GM21723 (cell line): ENCODE results near the gene UBAC1.

Source experiments
- ATAC-seq: cut with Tn5 transposase; IDR thresholded peaks from one replicate; pipeline ENCODE4 v1.9.1; 2021; ENCODE audit warnings: mild to moderate bottlenecking, moderate library complexity; ENCODE audit not compliant: unreplicated experiment

Gene UBAC1

DNA sequence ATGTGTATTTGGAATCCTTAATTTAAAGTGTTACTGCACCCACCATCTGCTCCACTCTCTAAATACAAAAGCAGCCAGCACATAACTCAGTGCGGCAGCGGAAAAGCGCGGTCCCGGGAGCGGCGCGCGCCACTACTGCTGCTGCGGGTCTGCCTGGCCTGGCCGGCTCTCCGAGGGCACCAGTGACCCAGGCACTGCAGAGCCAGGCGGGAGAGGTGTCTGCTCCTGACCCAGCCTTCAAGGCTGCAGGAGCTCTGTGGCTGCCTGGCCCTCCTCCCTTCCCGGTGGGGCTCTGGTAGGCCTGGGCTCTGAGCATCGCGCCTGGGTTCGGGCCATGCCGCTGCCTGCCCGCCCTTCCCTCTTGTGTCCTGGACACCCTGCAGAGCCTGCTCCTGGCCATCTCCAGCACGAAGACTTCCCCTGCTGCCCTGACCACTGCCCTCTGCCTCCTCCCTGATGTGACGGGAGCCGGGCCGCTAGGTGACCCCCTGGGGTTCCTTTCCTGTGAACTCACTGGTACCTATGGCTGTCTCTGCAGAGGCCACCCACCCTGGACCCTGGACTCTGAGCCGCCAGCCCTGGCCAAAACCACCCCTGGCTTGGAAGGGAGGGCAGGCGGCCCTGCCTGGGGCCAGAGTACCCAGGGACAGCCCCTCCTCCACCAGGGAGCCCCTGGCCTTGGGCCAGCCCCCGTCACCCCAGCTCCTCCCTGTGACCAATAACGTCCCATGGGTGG, 32.8 kb upstream of the UBAC1 start:
- no peak for ATAC-seq

- no peak for ATAC-seq
These were observed 32.2 kb upstream of the UBAC1 start for GRCh38 chr9:135993409-135993742.

DNA sequence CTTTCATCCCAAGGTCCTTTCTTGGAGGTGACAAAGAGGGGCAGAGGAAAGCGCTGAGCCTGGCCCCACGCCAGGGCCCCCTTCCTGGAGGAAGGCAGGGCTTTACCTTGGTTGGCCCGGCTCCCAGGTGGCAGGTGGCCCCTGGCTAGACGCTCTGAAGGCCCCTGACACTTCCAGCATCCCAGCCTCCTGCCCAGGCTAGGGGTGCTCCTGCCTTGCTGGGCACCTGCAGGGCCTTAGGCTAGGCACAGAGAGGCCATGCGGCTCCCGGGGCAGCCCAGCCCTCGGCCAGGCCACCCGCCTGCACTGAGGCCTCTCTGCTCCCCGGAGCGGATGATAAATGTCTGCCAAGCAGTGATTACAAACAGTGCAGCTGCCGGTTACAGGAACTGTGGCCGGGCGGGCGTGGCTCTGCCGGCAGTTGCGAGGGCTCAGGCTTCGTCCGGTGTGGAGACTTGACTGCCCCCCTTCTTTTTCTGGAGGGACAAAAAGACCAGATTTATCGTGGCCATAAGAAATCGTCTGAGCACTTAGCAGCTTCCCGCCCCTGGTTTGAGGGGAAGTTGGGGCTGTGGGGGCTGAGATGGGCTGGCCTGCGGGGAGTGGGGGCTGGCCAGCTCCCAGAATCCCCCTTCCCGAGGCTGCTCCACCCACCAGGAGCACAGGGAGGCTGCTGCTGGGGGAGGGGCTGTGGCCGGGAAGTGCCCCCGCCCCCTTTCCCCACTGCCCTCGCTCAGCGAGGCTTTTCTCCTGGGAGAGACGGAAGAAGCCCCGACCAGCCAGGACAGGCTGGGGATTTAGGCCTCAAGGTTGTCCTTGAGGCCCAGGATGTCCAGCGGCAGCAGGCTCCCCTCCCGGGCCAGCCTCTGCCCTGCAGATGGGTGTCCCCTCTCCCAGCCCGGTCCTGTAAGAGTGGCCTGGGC, 31.6 kb upstream of the UBAC1 start:
- ATAC-seq: no peak

- no peak for ATAC-seq
These were observed 30.6 kb upstream of the UBAC1 start for GRCh38 chr9:135991771-135992170.

DNA sequence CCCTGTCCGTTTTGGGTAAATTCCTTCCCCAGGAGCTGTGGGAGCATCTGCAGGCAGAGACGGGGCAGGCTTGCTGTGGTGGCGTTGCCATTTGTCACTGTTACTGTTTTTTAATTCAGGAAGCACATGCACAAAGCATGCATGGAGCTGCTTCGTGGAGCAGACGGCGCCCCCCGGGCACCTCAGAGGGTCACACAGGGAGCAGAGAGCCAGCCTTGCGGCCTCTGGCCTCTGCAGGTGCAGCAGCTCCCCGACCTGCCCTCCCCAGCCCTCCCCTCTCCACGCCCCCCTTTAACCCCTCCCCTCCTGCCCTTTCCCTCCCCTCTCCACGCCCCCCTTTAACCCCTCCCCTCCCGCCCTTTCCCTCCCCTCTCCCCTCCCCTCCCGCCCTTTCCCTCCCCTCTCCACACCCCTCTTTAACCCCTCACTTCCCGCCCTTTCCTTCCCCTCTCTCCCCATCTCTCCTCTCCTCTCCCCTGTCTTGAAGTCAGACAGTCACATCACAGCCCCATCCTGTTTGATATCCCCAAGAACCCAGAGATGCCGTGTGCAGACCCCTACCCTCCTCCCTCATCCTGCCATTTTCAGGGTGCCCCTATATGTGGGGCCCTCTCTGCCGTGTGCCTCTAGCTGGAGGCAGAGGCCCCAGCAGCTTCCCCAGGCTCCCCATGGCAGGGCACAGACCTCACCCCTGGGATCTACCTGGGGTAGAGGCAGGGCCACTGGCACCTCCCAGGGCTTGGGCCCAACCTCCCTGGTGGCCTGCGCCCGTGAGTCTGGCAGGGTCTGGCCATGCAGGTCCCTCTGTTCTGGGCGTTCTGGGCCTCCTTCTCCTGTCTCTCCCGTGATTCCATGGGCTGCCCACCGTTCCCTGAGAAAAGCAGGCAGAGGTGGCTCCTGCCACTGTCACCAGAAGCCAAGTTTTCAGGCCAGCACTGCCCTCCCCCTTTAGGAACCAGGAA, 29.6 kb upstream of the UBAC1 start:
- no peak for ATAC-seq

DNA sequence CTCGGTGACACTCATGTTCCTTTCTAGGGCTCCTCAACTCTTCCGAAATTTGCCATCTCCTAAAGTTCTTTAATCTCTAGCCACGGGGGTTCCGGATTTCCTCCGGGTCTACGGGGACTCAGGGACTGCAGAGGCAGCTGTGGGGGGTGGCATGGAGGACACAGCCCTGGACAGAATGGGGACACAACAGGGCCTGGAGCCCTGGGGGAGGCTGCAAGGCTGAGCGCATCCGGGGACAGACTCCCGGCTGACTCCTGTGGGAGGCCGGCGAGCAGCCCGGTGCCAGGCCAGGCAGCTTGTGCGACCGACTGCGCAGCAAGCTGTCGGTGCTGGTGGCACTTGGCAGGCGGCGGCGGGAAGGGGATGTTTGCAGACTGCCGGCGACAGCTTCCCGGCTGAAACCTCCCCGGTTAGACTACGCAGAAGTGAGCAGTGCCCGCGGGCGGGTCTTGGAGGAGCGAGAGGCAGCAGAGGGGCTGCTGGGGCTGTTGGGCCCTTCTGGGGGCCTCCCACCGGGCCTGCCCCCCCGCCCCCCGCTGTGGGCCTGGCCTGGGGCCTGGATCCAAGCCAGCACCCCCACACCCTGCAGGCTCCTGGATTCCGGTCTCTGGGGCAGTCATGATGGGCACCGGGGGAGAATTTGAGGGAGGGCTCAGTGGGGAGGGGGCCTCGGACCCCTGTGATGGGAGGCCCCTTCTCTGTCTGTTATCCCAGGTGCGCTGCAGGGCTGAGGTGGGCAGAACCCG, 28.7 kb upstream of the UBAC1 start:
- no peak for ATAC-seq

GRCh38 chr9:135989157-135989556, 28.0 kb upstream of the UBAC1 start:
- no peak for ATAC-seq

GRCh38 chr9:135988493-135988892, 27.3 kb upstream of the UBAC1 start:
- no peak for ATAC-seq

GRCh38 chr9:135987838-135988404, 26.7 kb upstream of the UBAC1 start:
- no peak for ATAC-seq

GRCh38 chr9:135986605-135987004, 25.4 kb upstream of the UBAC1 start:
- no peak for ATAC-seq

- no peak for ATAC-seq
These were observed 24.7 kb upstream of the UBAC1 start for GRCh38 chr9:135985889-135986288.

GRCh38 chr9:135985459-135985774, 24.2 kb upstream of the UBAC1 start:
- ATAC-seq: no peak

- ATAC-seq: no peak
These were observed 23.0 kb upstream of the UBAC1 start for GRCh38 chr9:135984072-135984710.

DNA sequence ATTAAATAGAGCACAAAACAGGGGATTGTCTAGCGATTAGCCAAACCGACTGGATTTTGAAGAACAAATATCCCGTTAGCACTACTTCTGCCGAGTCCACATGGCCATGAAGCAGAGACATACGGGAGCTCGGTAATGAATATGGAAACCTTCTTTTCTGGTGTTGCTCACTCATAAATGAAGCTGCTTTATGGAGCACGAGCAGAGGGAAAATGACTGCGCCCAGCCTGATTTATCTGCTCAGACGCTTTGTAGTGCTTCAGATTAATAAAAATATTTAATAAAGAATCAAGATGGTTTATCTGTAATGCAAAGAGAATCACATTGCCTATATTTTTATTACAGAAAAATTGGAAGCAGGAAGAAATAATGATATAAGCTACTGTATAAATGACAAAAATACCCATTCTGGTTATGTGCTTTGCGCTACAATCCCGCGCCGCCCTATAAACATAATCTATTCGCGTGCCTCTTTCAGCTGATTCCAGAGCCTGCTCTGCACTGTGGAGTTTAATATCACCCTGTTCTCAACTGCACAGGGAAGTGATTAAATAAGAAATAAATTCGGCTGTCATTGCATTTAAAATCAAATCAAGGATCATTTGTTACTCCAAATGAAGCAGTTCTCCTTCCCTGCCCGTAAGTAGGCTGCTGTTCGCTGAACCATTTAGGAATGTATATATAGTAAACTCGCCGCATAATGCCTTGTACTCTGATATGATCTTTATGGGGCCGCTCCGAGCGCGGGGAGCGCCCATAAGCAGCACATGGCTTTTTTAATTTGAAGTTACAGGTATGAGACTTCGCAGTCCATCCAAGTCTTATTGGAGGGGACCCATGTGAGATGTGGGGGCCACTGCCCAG, 22.3 kb upstream of the UBAC1 start:
- no peak for ATAC-seq

- no peak for ATAC-seq
These were observed 21.5 kb upstream of the UBAC1 start for GRCh38 chr9:135982499-135983207.

DNA sequence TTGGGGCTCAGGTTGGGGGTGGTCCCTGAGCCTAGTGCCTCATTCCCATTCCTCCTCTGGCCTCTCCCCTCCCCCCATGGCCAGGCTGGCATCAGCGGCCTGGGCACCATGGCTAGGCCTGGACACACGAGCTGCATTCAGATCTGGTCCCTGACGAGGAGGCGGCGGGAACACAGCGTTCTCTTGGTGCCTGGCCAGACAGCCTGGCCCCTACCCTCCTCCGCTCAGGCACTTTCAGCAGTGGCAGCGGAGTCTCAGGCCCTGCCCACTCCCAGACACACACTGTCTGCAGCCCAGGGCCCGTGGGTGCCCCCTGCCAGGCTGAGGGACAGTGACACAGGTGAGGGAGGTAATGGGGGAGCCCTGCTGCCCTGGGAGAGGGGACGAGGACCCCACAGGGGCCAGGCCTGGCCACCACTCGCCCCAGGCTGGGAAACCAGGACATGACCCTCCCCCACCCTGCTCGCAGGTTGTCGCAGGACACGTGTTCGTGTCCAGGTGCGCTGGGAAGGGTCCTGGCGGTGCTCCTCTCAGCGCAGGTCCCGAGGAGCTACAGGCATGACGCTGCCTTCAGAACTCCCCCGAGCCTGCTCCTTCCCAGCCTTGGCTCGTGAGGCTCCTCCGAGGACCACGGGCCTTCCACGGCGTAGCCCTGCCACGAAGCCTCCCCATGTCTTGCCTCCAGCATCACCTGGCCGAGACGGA, 19.9 kb upstream of the UBAC1 start:
- ATAC-seq: no peak

DNA sequence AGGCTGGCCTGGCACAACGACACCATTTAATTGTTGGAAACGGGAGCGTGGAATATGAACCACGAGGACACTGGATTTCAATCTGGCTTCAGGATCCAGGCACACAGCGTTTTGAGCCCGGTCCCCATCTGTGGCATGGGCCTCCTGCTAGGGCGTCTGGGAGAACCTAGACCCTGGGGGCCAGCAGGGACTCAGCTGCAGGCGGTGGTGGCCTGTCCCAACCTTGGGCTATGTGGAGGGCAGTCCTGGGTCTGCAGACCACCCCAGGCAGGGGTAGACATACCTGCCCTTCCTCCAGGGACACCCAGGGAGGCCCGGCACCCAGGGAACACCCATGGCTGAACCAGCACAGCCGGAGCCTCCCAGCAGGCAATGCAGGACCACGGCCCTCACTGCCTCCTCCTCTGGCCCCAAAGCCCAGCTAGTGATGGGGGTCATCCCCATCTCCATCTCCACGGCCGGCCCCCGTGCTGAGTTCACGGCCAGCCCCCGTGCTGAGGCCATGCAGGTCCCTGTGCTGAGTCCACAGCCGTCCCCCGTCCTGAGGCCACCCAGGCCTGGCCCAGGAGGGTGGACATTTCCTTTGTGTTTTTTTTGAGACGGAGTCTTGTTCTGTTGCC, 18.5 kb upstream of the UBAC1 start:
- ATAC-seq: no peak
